GM10847 (cell line): Measurements from ENCODE around the gene PAX8.

Experiments used
- POLR2A ChIP-seq: IDR thresholded peaks from 2 replicates; pipeline ENCODE4 v1.6.1; 2011; ENCODE audit not compliant: insufficient read length; ENCODE audit errors: extremely low read depth

The PAX8 gene

DNA sequence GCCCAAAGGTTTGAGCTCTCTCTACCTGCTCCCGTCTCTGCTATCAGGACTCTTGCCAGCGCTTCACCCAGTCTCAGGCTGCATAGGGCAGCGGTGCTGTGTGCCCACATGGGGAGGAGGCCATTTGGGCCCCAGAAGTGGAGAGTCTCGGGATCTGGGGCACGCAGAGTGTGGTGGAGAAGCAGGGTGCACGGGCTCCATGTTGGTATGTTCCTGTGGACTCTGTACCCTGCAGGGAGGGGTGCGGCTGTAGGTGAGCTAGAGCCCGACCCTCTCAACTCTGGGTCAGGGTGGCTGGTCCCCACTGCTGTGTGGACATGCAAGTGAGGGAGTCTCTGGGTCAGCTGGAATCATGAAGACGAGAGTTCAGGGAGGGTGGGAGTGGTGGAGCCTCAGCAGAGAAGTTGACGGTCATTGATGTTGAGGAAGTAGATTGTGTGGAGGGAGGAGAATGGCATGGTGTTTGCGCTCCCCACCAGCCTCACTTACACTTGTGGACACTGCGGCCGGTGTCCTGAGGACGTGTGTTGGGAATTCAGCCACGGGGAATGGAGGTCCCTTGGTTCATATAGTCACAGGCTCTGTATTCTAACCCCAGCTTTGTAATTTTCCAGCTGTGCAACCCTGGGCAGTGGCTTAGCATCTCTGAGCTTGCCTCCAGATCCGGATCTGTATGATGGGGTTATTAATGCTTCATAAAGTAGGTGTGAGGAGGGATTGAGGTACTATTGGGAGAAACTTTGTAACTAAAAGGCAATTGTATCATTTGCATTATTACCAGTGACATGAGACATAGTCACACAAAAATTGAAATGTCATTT lies 105.8 kb downstream of the PAX8 start:
- TF ChIP-seq POLR2A = no peak

DNA sequence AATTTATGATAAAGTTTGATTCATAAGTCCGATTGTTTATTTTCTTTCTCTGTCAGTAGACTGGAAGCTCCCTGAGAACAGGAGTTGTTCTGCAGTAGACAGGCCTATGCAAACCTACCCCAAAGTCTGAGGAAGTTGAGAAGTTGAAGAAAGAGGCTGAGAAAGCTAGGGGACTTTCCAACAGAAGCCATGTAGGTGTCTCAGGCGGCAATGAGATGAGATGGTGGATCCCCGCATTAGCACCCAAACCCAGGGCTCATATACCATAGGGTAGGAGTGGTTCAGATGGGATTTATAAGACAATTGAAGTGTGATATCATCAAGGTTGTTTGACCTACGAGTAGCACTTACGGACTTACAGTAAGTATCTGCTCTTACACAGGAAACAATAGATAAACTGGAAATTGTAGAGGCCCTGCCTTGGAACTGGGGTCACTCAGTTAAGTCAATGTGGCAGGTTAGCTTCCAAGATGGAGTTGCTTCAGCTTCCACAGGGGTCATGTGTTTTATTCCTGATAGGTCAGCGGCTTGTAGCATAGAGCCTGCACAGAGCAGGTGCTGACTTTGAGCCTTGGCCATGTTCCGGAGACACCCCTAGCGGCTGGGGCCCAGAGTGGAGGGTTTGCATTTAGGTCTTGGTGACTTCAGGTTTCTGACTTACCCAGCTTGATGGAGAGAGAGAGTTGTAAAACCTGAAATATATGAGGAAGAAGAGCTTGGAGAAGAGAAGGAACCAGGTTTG lies 107.2 kb downstream of the PAX8 start:
- TF ChIP-seq POLR2A = no peak

DNA sequence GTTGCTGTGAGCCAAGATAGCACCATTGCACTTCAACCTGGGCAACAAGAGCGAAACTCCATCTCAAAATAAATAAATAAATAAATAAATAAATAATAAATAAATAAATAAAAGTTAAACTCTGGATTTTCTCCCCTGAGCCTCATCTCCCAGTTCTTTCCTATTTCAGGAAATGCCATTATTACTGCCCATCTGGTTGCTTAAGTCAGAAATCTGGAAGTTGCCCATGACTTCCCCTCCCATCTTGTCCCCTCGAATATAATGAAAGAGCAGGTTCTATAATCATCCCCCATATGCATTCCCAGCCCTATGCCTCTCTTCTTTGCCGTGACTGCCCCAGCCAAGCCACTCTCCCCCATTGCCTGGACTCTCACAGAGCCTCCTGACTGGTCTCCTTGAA lies 109.1 kb downstream of the PAX8 start:
- no peak for TF ChIP-seq POLR2A

DNA sequence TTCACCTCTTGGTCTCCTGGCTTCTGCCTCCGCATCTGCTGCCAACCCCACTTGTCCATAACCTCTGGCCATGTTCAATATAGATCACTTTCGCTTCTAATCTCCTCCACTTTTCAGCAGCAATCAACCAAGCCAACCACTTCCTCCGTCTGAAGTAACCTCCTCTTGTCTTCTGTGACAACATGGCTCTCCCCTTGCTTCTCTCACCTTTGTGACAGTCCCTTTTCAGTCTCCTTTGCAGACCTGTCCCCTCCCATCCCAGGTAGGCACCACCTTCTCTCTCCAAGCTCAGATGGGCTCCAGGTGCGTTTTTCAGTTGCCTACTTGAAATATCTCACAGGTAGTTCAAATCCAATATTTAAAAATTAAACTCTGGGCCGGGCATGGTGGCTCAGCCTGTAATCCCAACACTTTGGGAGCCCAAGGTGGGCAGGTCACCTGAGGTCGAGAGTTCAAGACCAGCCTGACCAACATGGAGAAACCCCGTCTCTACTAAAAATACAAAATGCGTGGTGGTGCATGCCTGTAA lies 109.7 kb downstream of the PAX8 start:
- TF ChIP-seq POLR2A = no peak

GRCh38 chr2:113167962-113168340 lies 110.8 kb downstream of the PAX8 start:
- no peak for TF ChIP-seq POLR2A

DNA sequence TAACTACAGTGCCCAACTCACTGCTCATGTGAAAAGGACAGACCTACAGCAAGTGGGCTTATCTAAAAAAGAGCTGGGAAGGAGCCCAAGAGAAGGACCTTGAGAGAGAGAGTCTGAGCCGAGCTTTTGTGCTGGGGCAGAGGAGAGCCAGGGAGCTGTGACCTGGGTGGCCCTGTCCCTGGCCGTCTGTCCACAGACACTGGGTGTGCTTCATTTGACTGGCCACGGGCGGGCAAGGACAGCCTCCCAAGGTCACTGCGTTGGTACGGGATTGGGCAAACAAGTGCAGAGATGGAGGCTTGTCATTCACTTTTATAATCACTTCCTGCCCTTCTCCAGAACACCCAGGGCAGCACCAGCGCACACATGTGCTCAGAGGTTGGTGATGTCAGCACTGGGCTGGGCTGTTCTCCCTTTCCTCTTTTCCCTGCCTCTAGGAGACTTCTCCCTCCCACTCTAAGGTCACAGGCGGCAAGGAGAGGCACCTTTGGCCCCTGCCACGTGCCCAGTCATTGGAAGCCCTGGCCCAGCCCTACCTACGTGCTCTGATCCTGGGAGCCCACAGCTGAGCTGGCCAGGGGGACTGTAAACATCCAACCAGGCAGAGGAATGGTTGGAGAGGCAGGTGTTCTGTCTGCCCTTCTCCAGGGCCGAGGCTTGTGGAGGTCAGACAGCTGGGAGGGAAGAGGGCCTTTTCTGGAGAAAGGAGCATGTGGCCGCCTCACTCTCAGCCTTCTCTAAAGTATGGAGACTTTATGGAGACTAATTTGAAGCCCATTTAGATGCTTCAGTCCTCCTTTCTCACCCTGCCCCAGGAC lies 111.4 kb downstream of the PAX8 start:
- TF ChIP-seq POLR2A = no peak

- no peak for TF ChIP-seq POLR2A
Measured at GRCh38 chr2:113166187-113166645, 112.5 kb downstream of the PAX8 start.
